Neuronal stem cell (in vitro differentiated cells): ENCODE results near the gene GOLGA6L2.
A peak's percentile ranks its signal among the peaks of the same experiment; 100 is the strongest.

ENCODE experiments used
- DNase-seq: peaks from one replicate; pipeline ENCODE4 v3.0.0-alpha.2; 2013; ENCODE audit warnings: low spot score
- H2AFZ ChIP-seq: one replicate; pipeline ENCODE4 v1.6.1; 2013; ENCODE audit warnings: mild to moderate bottlenecking, low read length, inconsistent platforms
- H2AK5ac ChIP-seq: 2 replicates; pipeline ENCODE4 v1.6.1; 2013; ENCODE audit warnings: low read depth, mild to moderate bottlenecking, inconsistent platforms, low read length, moderate library complexity, mixed read lengths
- H2BK120ac ChIP-seq: 2 replicates; pipeline ENCODE4 v1.6.1; 2013; ENCODE audit warnings: low read depth, mild to moderate bottlenecking, inconsistent platforms, low read length, moderate library complexity, mixed read lengths
- H2BK12ac ChIP-seq: one replicate; pipeline ENCODE4 v1.6.1; 2013; ENCODE audit warnings: low read length, inconsistent platforms
- H2BK15ac ChIP-seq: 2 replicates; pipeline ENCODE4 v1.6.1; 2013; ENCODE audit warnings: mild to moderate bottlenecking, low read length, inconsistent platforms, mixed read lengths
- H2BK5ac ChIP-seq: one replicate; pipeline ENCODE4 v1.6.1; 2013; ENCODE audit warnings: inconsistent platforms, mild to moderate bottlenecking, low read length, moderate library complexity
- H3K14ac ChIP-seq: one replicate; pipeline ENCODE4 v1.6.1; 2013; ENCODE audit warnings: low read length, inconsistent platforms
- H3K18ac ChIP-seq: 2 replicates; pipeline ENCODE4 v1.6.1; 2013; ENCODE audit warnings: low read length, inconsistent platforms
- H3K23ac ChIP-seq: 2 replicates; pipeline ENCODE4 v1.6.1; 2013; ENCODE audit warnings: low read depth, mild to moderate bottlenecking, mixed read lengths, low read length, inconsistent platforms; ENCODE audit not compliant: poor library complexity
- H3K27ac ChIP-seq: replicated peaks from 3 replicates; pipeline ENCODE4 v1.5.1; 2013; ENCODE audit warnings: low read length, inconsistent platforms
- H3K27me3 ChIP-seq, 3 experiments: 2 replicates each; pipeline ENCODE4 v1.6.1; 2013; ENCODE audit warnings: low read length in 3 of 3, mild to moderate bottlenecking in 2 of 3, inconsistent platforms in 1 of 3, low read depth in 1 of 3, mixed read lengths in 1 of 3, moderate library complexity in 1 of 3; ENCODE audit not compliant: control insufficient read depth in 3 of 3, insufficient read depth in 3 of 3
- H3K36me3 ChIP-seq, 2 donors: replicated peaks in 1 of 2; 2 replicates each; pipeline ENCODE4 v1.6.1; 2013; ENCODE audit warnings: low read length in 2 of 2; ENCODE audit not compliant: control insufficient read depth in 2 of 2, insufficient read depth in 2 of 2
- H3K4ac ChIP-seq: 2 replicates; pipeline ENCODE4 v1.6.1; 2013; ENCODE audit warnings: inconsistent platforms, mild to moderate bottlenecking, low read length, moderate library complexity
- H3K4me1 ChIP-seq, 2 donors: 1 replicate in 1 of 2; 2 replicates in 1 of 2; pipeline ENCODE4 v1.6.1; 2013; ENCODE audit warnings: low read length in 2 of 2, low read depth in 1 of 2; ENCODE audit not compliant: control insufficient read depth in 2 of 2, insufficient read depth in 1 of 2
- H3K4me2 ChIP-seq: one replicate; pipeline ENCODE4 v1.6.1; 2013; ENCODE audit warnings: mild to moderate bottlenecking, low read length, inconsistent platforms; ENCODE audit not compliant: insufficient read depth, poor library complexity, severe bottlenecking
- H3K4me3 ChIP-seq, 2 donors: 2 replicates each; pipeline ENCODE4 v1.5.1; 2013; ENCODE audit warnings: low read length in 2 of 2, mild to moderate bottlenecking in 2 of 2, inconsistent platforms in 1 of 2, moderate library complexity in 1 of 2
- H3K79me1 ChIP-seq: one replicate; pipeline ENCODE4 v1.6.1; 2013; ENCODE audit warnings: low read depth, mild to moderate bottlenecking, inconsistent platforms, low read length, moderate library complexity
- H3K9ac ChIP-seq: one replicate; pipeline ENCODE4 v1.6.1; 2013; ENCODE audit warnings: mild to moderate bottlenecking, low read depth, low read length, inconsistent platforms; ENCODE audit not compliant: poor library complexity
- H3K9me3 ChIP-seq, 2 donors: replicated peaks in 1 of 2; 2 replicates each; pipeline versions ENCODE3 to v1.6.1; 2013; ENCODE audit warnings: low read length in 2 of 2, mild to moderate bottlenecking in 2 of 2, inconsistent platforms in 1 of 2, low read depth in 1 of 2, mixed read lengths in 1 of 2, moderate library complexity in 1 of 2; ENCODE audit not compliant: control insufficient read depth in 2 of 2, insufficient read depth in 1 of 2
- H4K8ac ChIP-seq: one replicate; pipeline ENCODE4 v1.6.1; 2013; ENCODE audit warnings: low read depth, mild to moderate bottlenecking, inconsistent platforms, low read length, moderate library complexity
- H4K91ac ChIP-seq: one replicate; pipeline ENCODE4 v1.6.1; 2013; ENCODE audit warnings: low read length, low read depth, mild to moderate bottlenecking, inconsistent platforms; ENCODE audit not compliant: poor library complexity
- WGBS, 2 donors: extraction: QIAGEN DNeasy Blood & Tissue Kit; methylation state at CpG; one replicate each; pipeline ENCODE4 v1.1.7; 2013; ENCODE audit warnings: missing lambda C conversion rate in 2 of 2, mixed read lengths in 1 of 2; ENCODE audit not compliant: insufficient read length in 2 of 2, insufficient replicate concordance in 1 of 2; ENCODE audit errors: extremely low coverage in 2 of 2; 5-methylcytosine and 5-hydroxymethylcytosine counted together

GOLGA6L2 gene

GRCh38 chr15:23395030-23395692, 51.9 kb downstream of the GOLGA6L2 start:
- Histone ChIP-seq H4K91ac (no peak overlapping the region), H2AFZ (no peak overlapping the region), H3K4ac (no peak overlapping the region), H3K14ac (no peak overlapping the region), H2BK12ac (no peak overlapping the region), H3K79me1 (no peaks in the 10 kb centered on the region), H4K8ac (no peak overlapping the region), H3K23ac (peak overlapping the region; percentile 65), H3K9me3 (peaks cover 0 to 1% of the 10 kb centered on the region in 2 donors), H3K4me3 (no peak overlapping the region), H3K4me2 (no peak overlapping the region), H2BK15ac (no peak overlapping the region), H3K9ac (no peak overlapping the region), H2AK5ac (no peak overlapping the region), H3K18ac (no peak overlapping the region), H3K4me1 (no peaks in the 10 kb centered on the region), H2BK120ac (no peak overlapping the region), H2BK5ac (no peak overlapping the region), H3K27me3 (peaks cover 0 to 2% (median 0%) of the 10 kb centered on the region in 3 experiments), H3K36me3 (no peaks in the 10 kb centered on the region), H3K27ac (no peak overlapping the region)
- DNase-seq: no peak
- WGBS, 2 donors: no CpG with 5 or more reads among the region's 15 CpGs
